ENCODE results near the gene LRP2.
"Not testable (repeated sequence)": the region's sequence is repeated elsewhere in the genome, so short reads cannot be mapped to it uniquely, and the experiment has no call there.

The LRP2 gene

GRCh38 chr2:169165791-169166190 is 196.5 kb downstream of the LRP2 start:
- DNase-seq, result no peak

GRCh38 chr2:169164311-169164710 is 198.0 kb downstream of the LRP2 start:
- DNase-seq, result no peak

GRCh38 chr2:169162613-169163012 is 199.7 kb downstream of the LRP2 start:
- no peak for DNase-seq

GRCh38 chr2:169160926-169161481 is 201.3 kb downstream of the LRP2 start:
- no peak for DNase-seq

GRCh38 chr2:169159686-169160085 is 202.6 kb downstream of the LRP2 start:
- DNase-seq, result no peak

GRCh38 chr2:169158874-169159273 is 203.5 kb downstream of the LRP2 start:
- no peak for DNase-seq

- DNase-seq, result no peak
Measured at GRCh38 chr2:169146220-169146619, 216.1 kb downstream of the LRP2 start.

- no peak for DNase-seq
Measured at GRCh38 chr2:169143998-169144397, 218.3 kb downstream of the LRP2 start.

- DNase-seq, result peak; percentile 78
Measured at GRCh38 chr2:169141713-169142352, 220.5 kb downstream of the LRP2 start.

- DNase-seq, result no peak
Measured at GRCh38 chr2:169139993-169140767, 222.2 kb downstream of the LRP2 start.

- DNase-seq, result no peak
Measured at GRCh38 chr2:169139145-169139544, 223.2 kb downstream of the LRP2 start.

GRCh38 chr2:169137924-169138323 is 224.4 kb downstream of the LRP2 start:
- DNase-seq, result no peak

- DNase-seq, result no peak
Measured at GRCh38 chr2:169136885-169137534, 225.3 kb downstream of the LRP2 start.

- DNase-seq, result not testable (repeated sequence)
Measured at GRCh38 chr2:169136428-169136827, 225.9 kb downstream of the LRP2 start.

- DNase-seq, result not testable (repeated sequence)
Measured at GRCh38 chr2:169134272-169134671, 228.1 kb downstream of the LRP2 start.

GRCh38 chr2:169131587-169132512 is 230.5 kb downstream of the LRP2 start:
- no peak for DNase-seq

GRCh38 chr2:169129703-169130243 is 232.6 kb downstream of the LRP2 start:
- DNase-seq, result no peak

GRCh38 chr2:169119851-169120250 is 242.5 kb downstream of the LRP2 start:
- DNase-seq, result no peak

GRCh38 chr2:169119123-169119760 is 243.1 kb downstream of the LRP2 start:
- DNase-seq, result no peak

GRCh38 chr2:169118060-169118459 is 244.3 kb downstream of the LRP2 start:
- DNase-seq, result no peak

- no peak for DNase-seq
Measured at GRCh38 chr2:169116993-169117392, 245.3 kb downstream of the LRP2 start.

GRCh38 chr2:169116327-169116726 is 246.0 kb downstream of the LRP2 start:
- no peak for DNase-seq

Measured in CD4-positive, alpha-beta T cell treated with Interleukin-17A for 4 hours (primary cell).